HG02970 (cell line): ENCODE data around the gene ZFPM1.

ENCODE experiments used
- ATAC-seq: cut with Tn5 transposase; IDR thresholded peaks from one replicate; pipeline ENCODE4 v1.9.1; 2021; ENCODE audit warnings: mild to moderate bottlenecking, moderate library complexity, moderate number of reproducible peaks; ENCODE audit not compliant: unreplicated experiment, low FRiP score

Gene ZFPM1

DNA sequence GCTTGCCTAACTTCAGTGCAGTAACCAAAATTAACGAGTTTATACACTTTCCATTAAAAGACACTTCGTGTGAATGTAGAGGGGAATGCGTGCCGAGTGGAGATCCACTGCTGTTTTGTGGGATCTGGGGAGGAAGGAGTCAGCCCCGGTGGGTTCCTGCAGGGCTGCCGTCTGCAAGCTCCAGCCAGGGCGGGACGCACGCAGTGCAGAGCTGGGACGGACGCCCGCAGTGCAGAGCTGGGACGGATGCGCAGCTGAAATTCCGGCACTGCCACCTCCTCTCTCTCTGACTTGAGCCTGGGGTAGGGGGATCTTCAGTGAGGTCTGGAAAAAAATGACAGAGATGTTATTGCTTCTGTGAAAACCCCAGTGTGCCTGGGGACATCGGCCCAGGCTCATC, 100.7 kb downstream of the ZFPM1 start:
- ATAC-seq, result no peak

DNA sequence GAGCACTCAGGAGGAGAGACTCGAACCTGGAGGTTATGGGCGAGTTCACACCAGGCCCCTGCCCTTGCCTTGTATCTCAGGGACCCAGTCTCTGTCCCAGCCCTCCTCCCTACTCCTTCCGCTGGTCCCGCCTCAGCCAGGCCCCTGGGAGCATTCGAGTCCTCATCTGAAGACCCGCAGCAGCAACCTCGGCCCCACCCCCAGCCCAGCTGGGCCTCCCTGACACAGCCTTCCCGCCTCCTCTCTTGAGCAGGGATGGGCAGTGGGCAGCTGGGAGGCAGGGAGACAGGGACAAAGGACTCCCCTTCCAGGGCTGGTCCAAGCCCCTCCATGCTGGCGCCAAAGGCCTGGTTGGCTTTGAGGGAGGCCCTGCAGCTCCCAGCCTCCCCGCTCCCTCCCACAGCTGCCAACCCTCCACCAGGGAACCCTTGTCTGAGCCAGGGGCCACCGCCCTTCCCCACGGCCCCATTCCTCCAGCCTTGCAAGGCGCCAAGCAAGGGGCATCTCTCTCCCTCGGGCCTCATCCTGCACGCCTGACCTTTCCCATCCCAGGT, 101.7 kb downstream of the ZFPM1 start:
- ATAC-seq, result no peak

DNA sequence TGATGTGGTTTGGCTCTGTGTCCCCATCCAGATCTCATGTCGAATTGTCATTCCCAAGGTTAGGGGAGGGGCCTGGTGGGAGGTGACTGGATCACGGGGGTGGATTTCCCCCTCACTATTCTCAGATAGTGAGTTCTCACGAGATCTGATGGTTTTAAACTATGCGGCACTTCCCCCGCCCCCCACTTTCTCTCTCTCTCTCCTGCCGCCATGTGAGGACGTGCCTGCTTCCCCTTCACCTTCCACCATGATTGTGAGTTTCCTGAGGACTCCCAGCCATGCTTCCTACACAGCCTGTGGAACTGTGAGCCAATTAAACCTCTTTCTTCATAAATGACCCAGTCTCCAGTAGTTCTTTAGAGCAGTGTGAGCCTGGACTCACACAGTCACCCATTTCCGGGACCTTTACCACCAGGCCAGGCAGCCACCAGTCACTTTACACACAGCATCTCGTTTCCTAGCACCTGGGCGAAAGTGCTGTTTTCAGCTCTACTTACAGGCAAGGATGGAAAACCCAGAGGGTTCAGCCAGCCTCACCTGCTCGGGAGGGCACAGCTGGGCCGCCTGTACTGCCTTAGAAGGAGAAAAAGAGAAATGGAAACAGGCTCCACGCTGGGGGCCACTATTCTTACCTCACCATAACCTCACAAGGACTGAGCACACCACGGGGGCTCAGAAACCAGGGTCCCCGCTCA, 103.4 kb downstream of the ZFPM1 start:
- no peak for ATAC-seq

DNA sequence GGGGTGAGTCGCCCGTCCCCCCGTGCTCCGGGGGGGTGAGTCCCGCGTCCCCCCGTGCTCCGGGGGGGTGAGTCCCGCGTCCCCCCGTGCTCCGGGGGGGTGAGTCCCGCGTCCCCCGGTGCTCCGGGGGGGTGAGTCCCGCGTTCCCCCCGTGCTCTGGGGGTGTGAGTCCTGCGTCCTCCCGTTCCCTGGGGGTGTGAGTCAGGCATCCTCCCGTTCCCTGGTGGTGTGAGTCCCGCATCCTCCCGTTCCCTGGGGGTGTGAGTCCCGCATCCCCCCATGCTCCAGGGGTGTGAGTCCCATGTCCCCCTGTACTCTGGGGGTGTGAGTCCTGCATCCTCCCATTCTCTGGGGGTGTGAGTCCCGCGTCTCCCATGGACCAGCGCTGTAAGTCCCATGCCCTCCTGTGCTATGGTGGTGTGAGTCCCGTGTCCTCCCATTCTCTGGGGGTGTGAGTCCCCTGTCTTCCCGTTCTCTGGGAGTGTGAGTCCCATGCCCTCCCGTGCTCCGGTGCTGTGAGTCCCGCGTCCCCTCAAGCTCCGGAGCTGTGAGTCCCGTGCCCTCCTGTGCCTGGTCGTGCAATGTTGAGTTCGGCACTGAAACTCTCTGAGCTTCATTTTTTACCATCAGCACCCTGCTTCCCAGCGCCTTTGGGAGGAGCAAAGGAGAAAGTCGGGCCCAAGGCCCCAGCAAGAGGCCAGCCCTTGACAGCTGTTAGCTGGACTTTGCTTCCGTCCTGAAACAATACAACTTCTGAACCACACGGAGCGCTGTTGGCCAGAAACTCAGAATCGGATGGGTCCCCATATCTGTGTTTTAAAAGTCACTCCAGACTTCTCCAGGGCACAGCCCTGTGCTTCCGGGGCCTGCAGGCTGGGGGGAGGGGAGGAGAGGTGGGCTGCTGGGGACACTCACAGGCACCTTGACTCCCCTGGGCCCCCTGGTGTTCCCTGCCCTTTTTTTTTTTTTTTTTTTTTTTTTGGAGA, 105.7 kb downstream of the ZFPM1 start:
- ATAC-seq, result no peak

DNA sequence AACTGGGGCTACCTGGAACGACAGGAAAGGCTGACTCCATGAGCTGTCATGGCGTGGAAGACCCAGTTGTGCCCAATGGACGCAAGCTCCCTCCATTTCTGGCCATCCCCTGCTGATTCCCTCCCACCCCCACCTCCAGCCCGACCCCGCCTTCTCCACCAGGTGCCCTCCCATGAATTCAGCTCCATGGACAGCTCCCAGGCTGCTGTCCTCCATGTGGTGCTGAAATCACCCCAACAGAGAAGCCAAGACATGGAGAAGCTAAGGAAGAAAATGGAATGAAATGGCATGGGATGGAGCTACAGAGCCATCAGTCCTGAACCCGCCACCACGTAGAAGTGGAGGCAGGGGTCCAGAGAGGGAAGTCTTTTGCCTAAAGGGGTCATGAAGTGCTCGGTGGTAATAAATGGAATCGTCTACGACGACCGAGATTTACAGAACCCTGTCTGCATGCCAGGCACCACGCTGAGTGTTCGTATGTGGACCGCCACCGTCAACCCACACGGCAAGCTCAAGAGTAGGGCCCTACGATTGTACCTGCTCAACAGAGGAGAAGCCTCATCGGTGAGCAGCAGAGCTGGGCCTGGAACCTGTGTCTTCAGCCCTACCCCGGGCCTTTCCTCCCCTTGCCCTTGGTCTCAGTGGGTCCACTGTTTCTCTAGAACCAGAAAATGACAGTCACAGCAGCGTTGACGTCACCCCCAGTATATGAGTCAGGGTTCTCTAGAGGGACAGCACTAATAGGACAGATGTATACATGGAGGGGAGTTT, 107.8 kb downstream of the ZFPM1 start:
- no peak for ATAC-seq

DNA sequence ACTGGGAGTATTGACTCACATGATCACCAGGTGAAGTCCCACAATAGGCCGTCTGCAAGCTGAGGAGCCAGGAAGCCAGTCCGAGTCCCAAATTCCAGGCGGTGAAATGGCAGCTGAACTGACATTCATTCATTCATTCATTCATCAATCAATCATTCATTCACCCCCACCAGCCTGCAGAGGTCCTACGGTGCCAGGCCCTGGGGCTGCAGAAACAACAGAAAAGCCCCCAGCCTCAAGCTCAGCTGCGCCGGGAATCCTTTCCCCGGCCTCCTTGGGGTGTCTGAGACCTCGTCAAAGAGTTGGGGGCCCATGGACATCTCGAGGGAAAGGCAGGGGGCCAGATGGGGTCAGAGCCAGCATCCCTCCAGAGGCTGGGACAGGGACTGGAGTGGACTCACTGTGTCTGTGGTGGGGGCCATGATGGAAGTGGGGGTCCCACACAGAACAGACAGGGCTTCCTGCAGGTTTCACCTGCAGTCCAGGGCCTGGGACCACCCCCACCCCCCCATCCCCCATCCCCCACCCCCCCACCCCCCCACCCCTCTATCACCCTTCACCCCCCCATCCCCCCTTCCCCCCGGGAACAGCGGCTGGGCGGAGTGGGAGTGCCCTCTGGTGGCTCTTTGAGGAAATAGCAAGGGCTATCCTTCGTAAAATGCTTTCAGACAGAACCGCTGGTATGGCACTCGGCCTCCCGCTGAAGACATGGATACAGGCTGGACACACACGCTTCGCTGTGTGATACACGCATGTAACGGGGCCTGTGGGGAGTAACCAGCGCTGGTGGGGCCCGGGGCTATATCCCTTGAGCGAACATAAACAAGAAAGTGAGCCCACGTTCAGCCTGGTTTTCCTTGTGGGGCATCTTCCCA, 108.6 kb downstream of the ZFPM1 start:
- no peak for ATAC-seq

DNA sequence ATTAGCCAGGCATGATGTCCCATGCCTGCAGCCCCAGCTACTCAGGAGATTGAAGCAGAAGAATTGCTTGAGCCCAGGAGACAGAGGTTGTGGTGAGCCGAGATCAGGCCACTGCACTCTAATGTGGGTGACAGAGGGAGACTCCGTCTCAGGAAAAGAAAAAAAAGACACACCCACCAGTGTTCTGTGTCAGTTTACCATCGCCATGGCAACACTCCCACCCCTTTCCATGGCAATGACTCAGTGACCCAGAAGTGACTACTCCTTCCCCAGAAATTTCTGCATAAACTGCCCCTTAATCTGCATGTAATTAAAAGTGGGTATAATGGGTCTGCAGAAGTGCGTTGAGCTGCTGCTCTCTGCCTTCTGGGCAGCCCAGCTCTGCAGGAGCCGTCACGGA, 113.1 kb downstream of the ZFPM1 start:
- ATAC-seq, result no peak

DNA sequence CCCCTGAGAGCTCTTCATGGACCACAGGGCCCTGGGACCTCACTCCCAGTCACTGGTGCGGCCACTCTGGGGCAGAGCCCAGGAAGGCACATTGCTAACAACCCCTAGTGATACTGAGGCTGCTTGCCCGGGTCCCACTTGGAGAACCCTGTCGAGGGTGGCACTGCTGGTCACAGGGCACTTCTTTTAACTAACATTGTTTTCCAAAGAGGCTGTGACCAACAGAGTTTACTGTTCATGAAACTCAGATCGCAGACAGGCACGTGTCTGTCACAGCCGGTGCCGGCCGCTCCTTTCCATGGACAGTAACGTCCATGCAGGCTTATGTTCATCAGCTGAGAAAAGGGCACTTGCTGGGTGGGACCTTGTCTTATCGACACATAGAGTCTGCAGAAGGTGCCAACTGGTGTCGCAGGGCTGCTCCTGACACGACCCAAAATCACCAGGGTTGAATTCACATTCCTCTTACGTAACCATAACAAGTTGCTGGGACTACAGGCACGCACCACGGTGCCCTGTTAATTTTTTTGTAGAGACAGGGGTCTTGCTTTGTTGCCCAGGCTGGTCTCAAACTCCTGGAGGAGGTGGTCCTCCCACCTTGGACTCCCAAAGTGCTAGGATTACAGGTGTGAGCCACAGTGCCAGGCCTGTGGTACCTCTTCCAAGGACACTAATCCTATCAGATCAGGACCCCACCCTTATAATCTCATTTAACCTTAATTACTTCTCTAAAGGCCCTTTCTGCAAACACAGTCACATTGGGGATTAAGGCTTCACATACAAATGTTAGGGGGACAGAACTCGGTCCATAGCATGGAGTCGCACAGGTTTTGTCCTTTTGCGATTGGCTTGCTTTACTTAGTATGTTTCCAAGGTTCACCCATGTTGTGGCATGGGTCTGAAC, 115.9 kb downstream of the ZFPM1 start:
- ATAC-seq, result no peak

DNA sequence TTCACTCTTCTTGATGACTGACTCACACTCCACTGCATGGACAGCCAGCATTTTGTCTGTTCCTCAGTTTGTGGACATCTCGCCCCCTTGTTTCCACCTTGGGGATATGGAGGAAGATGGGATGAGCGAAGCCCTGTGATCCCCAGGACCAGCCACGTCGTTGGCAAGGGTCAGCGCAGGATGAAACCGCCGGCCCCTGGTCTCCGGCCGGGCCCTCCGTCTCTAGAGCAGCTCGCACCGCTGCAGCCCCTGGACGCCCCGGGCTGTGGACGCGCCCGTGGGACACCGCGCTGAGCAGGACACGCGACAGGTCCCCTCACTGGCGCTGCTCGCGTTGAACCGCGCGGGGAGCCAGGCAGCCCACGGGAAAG, 116.5 kb downstream of the ZFPM1 start:
- ATAC-seq, result peak; percentile 30

DNA sequence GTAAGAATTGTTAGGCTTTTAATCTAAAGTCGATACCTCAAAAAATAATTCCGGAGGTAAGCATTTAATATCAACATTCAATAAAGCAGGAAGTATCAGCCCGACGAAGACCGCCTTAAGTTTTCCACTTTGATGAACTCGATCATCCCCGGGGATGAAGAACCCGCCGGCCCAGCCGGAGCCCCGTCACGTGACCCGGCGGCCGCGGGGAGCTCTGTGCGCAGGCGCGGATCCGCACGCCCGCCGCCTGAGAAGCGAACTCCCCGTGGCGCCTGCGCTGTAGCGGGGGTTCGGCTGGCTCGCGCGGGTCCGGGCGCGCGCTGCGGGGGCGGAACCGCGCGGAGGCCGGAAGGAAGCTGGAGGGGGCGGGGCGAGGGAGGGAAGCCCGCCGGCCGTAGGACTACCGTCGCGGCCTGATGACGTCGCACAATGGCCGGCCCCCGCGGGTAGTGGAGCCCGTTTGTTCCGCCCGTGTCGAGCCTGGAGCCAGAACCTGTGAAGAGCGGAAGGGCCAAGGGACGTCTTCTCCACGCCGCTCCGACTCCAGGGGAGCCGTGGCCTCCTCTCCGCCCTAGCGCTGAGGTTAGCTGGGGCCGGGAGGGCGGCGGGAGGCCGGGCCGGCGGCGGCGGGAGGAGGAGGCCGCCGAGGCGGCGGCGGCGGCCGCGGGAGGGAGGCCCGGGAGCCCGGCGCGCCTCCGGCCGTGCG, 117.1 kb downstream of the ZFPM1 start, which contains the start of gene ZC3H18:
Gene ZC3H18 (plus strand): TSS at position 419 of the 706 bp plus-strand sequence. CDS start 6,721 bp downstream, outside the sequence.
- peak; percentile 74 for ATAC-seq

DNA sequence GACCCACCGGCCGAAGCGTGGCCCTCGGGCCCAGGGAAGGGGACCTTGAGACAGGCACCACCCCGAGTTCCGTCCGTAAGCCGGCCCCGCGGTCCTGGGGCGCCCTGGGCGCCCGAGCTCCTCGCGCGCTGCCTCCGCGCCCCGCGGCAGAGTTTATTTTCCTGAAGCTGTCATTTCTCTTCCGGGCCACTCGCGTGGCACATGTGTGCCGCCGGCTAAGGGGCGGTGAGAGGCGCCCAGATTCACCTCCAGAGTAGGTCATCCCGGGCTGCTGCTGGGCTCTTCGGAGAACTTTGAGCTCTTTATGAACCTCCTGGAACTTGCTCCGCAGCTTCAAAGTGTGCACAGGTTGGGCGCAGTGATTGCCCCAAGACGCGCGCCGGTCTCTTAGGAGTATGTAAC, 117.6 kb downstream of the ZFPM1 start:
- no peak for ATAC-seq

DNA sequence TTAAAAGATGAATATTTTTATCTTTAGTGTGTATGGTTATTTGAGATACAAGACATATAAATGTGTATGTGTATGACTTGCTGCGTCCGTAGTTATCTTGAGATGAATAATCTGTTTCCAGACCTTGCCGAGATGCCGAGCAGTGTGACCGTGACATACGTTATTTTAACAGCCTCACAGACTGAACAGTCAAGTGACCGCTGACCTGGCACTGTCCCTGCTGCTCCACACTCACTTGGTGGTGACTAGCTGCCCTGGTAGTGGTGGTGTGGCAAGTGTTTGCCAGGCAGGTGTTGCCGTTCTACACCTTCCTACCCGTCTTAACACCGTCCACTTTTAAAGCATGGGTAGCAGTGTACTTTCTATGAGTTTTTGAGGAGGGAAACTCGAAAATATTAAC, 122.2 kb downstream of the ZFPM1 start:
- no peak for ATAC-seq

DNA sequence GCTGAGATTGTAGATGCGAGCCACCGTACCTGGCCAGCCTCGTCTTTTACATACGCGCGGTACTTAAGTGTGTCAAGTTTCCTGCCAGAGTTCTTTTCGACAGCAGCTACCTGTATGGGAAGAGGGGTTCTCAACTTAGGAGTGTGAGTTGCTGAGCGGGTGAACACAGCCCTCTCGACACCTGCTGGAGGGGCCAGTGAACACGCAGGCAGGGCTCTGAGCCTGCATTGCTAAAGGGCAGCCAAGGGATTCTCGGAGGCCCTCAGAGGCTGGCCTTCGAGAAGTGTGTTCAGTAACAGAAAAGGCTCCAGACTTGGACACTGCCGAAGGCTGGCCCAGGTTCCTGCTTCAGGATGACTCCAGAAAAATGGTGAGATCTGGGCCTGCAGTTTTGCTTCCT, 123.2 kb downstream of the ZFPM1 start:
- no peak for ATAC-seq

DNA sequence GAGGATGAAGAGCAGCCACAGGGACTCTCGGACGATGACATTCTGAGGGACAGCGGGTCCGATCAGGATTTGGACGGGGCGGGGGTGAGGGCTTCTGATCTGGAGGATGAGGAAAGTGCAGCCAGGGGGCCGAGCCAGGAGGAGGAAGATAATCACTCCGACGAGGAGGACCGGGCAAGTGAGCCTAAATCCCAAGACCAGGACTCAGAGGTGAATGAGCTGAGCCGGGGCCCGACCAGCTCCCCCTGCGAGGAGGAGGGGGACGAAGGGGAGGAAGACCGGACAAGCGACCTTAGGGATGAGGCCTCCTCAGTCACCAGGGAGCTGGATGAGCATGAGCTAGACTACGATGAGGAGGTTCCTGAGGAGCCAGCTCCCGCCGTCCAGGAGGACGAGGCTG, 124.1 kb downstream of the ZFPM1 start:
- ATAC-seq, result no peak

DNA sequence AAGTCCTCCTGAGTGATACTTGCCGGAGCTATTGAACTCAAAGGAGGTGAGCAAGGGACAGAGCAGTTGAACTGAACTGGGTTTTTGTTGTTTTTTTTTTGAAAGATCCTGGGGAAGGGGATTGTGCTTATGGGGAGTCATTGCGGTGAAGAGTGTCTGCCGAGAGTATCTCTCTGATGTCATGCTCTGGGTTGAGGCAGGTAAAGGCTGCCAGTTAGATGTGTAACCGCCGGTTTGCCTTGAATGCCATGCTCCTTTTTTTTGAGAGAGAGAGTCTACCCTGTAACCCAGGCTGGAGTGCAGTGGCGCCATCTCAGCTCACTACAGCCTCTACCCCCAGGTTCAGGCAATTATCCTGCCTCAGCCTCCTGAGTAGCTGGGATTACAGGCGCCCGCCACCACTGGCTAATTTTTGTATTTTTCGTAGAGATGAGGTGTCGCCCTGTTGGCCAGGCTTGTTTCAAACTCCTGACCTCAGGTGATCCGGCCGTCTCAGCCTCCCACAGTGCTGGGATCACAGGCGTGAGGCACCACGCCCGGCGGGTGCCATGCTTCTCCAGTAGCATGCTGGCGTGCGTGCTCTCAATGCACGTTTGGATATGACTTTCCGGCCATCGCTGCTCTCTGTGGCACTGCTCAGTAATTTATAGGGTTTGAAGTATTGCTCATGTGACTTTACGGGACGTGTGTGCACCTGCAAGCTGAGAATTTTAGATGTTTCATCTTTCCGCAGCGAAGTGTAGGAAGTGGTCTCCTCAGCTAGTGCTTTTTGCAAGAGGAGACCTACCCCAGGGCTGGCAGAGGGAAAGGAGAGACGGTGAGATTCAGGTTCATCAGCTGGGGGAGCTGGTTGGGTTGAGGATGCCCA, 125.6 kb downstream of the ZFPM1 start:
- ATAC-seq, result no peak

DNA sequence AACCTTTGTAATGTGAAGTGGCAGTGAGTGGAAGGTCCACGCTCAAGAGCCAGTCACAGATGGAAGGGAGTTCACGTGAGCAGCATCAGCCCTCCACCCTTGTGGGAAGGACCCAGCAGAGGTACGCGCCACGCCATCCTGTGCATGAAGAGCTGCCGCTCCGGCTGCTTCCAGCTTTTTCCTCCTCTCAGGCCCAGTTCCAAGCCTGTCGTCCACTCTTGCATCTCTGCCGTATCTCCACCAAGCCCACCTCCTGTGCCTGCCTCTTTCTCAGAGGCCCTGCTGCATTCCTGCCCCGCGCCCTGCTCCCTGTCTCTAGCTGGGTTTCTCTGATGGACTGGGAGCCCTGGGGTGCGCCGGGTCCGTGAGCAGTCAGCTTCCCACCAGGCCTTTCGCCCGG, 127.3 kb downstream of the ZFPM1 start:
- no peak for ATAC-seq

DNA sequence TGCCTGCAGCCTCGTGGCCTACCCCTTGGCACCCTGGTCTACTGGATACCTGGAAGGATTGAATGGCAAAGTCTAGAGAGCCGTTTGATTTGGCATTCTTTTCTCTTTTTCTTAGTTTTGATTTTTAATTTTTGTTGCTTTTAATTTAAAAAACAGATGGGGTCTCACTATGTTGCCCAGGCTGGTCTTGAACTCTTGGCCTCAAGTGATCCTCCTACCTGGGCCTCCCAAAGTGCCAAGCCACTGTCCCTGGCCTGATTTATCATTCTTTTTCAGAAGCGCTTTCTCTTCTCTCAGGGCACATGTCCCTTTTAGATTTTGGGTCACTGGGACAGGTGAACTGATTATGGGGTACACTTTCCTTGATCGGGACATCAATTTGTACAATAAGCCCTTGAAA, 128.0 kb downstream of the ZFPM1 start:
- no peak for ATAC-seq
